Purkinje cell (primary cell): ENCODE results near the gene CFAP74. TPM values are rescaled to one million over a fixed set of nuclear protein-coding genes. Genes with fewer than 3 reads are reported as not detected.

Experiments used
- polyA plus RNA-seq: library from polyadenylated mRNA; unstranded; fragments of >200 nt; fragmentation: Nextera tagmentation; gene quantifications from 2 replicates; pipeline ENCODE4 v1.2.1, GENCODE V29; 2014

CFAP74 gene, protein sequence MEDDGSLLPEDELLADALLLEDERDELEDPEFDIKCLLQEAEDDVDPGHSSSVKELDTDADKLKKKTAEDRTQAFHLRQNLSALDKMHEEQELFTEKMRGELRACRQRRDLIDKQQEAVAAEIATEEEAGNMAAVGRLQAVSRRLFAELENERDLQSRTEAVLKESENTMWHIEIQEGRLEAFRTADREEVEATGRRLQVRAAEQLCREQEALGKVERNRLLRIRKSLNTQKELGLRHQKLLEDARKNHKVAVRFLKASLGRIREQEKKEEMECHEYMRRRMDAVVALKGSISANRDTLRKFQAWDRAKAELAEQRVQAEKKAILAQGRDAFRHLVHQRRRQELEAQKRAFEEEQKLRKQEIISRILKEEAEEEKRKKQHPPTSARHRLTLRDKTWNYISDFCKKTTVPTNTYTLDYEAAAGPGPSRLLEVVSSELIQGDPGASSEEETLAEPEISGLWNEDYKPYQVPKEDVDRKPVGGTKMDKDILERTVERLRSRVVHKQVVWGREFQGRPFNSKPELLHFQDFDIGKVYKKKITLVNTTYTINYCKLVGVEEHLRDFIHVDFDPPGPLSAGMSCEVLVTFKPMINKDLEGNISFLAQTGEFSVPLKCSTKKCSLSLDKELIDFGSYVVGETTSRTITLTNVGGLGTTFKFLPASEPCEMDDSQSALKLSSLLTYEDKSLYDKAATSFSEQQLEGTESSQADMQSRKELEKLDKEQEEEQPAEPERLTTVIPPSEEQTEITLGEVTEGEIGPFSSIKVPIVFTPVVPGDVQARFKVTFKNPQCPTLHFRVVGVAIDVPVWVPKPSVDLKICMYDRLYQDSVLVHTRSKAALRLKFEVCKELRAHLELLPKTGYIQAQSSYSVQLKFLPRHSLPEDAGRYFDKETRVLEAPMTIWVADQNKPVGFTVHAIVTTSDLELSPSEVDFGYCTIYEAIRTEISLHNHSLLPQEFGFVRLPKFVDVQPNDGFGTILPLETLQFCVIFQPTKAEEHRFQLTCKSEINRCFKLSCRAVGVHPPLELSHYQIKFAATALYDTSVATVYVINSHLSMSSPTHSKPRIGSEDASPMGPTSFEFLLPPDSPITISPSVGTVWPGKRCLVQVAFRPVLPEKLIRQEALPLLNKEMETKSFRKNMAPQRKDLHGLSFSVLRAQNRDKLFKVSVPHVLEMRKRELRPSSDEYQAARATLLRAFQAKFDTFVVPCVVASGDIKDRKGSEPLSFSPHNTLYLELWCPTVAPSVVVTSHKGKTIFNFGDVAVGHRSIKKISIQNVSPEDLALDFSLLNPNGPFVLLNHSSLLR (N-terminal part only)
- polyA plus RNA-seq: 1.2 TPM in 1 of 2 replicates, not detected in the other

DNA sequence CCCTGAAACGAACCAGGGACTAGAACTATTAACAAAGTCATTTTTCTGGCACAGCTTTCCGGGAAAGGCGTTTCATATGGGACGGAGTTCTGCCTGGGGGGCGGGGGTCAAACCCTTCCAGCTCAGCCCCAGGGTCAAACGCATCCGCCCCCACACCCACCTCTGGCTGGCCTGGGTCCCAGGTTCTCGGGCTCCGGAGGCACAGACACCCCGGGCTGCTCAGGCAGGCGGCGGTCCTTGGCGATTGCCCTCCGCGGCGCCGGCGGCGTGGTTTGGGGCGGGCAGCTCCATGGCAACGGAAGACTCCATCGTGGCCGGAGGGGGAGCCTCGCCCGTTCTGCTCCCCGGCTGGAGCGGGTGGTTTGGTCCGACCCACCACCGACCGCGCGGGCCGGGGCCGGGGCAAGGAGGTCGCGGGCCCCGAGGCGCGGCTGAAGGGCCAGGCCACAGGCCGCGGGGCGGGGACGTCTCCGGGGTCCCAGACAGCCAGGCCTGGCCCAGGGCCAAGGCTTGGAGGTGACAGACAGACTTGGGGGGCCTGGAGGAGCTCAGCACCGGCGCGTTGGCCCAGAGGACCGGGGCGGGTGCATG lies at the start of gene CFAP74:
Gene CFAP74 (minus strand): TSS at position 246 of the 591 bp plus-strand sequence. CDS start 12,830 bp downstream, outside the sequence.

DNA sequence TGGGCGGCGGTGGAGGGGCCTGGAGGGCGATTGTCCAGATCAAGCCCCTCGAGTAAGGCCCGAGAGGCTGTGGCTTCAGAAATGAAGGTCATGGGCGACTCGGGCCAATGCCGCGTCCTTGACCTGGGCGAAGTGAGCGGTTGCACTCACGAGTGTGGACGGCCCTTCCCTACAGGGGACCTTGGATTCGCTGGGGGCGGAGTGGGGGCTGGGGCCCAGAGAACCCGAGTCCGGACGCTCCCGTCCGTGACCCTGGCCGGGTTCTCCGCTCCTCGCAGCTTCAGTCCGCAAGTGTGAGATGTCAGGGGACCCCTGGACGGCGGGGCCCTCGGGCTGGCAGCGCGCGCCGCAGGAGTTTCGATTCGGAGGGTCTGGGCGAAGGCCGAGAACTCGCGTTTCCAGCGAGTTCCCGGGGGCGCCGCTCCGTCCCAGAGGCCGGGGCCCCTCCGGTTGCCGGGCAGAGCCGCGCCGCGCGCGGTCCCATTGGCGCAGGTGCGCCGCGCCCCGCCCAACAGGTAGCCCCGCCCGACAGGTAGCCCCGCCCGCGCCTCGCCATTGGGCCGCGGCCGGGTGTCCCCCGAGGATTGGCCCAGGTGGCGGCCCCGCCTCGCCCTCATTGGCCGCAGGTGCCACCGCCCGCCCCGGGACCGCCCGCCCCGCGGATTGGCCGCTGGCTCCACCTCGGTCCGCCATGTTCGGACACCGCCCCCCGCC lies 46.3 kb upstream of the CFAP74 start, which contains the start of gene PRKCZ:
Gene PRKCZ (plus strand): TSS at position 694 of the 714 bp plus-strand sequence. CDS start 220 bp downstream, outside the sequence.

DNA sequence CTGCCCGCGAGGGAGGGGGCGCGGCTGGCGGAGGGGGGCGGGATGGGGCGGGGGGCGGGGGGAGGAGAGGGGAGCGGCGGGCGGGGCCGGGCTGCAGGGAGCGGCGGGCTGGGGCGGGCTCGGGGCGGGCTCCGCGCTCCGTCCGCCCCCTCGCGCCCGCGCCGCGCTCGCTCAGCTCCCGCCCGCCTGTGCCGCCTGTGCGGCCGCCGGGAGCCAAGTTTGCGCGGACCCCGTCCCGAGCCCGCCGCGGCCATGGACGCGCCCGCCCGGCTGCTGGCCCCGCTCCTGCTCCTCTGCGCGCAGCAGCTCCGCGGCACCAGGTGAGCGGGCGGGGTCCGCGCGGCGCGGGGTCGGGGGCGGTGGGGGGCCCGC lies 15.6 kb upstream of the CFAP74 start, which contains the start of gene GABRD:
Gene GABRD (plus strand): TSS at position 174 of the 372 bp plus-strand sequence. CDS start 79 bp downstream, at position 253.

DNA sequence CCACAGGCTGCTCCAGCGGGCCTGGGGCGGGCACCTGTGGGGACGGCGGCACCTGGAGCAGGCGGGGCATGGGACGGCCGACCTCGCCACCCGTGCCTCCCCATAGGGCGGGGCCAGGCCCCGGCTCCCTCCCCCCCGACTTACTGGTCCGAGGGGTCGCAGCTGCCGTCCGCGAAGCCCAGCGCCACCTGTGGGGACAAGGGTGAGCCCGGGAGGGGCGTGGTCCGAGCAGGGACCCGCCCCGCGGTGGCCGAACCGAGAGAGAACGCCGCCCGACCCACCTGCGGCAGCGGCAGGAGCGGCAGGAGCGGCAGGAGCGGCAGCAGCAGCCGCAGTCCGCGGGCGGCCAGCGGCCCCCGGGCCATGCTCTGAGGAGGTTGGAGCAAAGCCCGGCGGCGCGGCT lies 84.7 kb downstream of the CFAP74 start, which contains the start of gene TMEM52:
Gene TMEM52 (minus strand): TSS at position 379 of the 403 bp plus-strand sequence. CDS start 14 bp downstream, at position 365.

DNA sequence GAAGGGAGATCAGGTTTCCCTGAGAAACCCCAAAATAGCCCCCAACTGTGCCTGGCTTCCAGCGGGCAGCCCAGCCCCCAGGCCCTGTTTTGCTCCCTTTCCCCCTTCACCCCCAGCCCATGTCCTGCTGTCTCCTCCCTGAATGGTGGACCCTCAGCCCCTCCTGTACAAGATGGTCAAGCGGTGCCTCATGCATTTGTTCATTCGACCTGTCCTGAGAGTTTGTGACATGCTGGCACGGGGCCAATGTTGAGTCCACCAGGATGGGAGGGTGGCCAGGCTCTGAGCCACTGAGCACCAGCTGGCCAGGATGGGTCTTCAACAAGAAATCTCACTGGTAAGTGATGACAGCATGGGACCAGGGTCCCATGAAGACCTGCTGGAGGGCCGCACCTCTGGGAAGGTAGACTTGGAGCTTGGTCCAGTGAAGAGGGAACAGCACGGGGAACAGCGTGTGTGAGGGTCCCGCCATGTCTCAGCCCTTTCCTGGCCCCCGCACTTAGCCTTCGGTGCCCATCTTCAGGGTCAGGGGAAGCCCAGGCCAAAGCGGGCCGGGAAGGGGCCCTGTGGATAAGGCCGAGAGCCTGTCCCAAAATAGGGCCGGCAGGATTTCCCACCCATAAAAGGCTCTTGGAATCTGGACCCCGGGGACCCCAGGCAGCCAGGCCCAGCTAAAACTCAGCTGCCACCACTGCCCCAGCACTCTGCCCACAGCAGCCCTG lies 88.5 kb downstream of the CFAP74 start, which contains the start of gene CALML6:
Gene CALML6 (plus strand): TSS at position 290 of the 722 bp plus-strand sequence. CDS start 21 bp downstream, at position 311.

DNA sequence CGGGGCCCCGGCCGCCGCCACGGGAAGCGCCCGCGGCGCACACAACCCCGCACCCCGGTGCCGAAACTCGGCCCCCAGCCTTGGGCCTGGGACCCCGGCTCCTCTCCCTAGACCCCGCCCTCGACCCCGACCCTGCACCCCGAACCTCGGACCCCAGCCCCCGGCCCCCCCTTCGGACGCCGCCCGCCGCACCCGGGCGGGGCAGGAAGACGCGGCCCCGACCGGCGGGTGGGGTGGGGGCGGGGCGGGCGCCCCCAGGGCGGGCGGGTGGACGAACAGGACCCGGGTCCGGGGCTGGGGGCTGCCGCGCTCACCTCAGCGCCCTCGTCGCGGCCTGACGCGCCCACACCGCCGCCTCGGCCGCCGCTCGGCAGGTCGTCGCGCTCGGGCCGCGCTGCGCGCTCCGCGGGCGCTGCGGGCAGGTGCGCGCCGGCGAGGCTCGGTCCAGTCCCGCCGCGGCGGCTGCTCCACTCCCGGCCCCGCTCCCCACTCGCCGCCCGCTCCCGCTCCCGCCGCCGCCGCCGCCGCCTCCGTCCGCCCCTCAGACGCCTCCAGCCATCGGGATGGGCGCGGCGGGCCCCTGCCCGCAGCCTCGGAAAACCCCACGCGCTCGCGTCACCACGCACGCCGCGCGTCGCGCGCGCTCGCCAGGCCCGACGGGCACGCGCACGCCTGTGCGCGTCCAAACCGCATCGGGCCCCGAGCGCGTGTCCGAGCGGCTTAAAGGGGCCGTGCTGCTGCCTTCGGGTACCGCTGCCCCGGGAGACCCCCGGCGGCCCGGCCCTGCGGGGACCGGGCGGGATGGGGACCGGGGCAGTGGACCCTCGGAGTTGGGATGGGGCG lies 112.9 kb downstream of the CFAP74 start, which contains the start of gene GNB1:
Gene GNB1 (minus strand): TSS at position 582 of the 843 bp plus-strand sequence. CDS start 65,634 bp downstream, outside the sequence.

Other genes starting within 250 kb of the CFAP74 start
- 0.81 and 3.2 TPM in 2 replicates for gene NADK, start 225.3 kb downstream of the CFAP74 start, polyA plus RNA-seq
- 55.1 and 60.6 TPM in 2 replicates for gene GNB1, start 112.7 kb downstream of the CFAP74 start, polyA plus RNA-seq
- gene CALML6, start 88.5 kb downstream of the CFAP74 start, polyA plus RNA-seq: not detected in 2 replicates
- not detected in 2 replicates for gene TMEM52, start 84.5 kb downstream of the CFAP74 start, polyA plus RNA-seq
- gene GABRD, start 15.6 kb upstream of the CFAP74 start, polyA plus RNA-seq: 4.5 and 7.8 TPM in 2 replicates
- gene PRKCZ, start 46.6 kb upstream of the CFAP74 start, polyA plus RNA-seq: 7.5 and 12.0 TPM in 2 replicates
- gene FAAP20, start 191.0 kb upstream of the CFAP74 start, polyA plus RNA-seq: 1.2 and 2.2 TPM in 2 replicates
- 1.2 and 1.6 TPM in 2 replicates for gene SKI, start 224.5 kb upstream of the CFAP74 start, polyA plus RNA-seq